ENCODE data around the gene MBD5.

Gene MBD5

DNA sequence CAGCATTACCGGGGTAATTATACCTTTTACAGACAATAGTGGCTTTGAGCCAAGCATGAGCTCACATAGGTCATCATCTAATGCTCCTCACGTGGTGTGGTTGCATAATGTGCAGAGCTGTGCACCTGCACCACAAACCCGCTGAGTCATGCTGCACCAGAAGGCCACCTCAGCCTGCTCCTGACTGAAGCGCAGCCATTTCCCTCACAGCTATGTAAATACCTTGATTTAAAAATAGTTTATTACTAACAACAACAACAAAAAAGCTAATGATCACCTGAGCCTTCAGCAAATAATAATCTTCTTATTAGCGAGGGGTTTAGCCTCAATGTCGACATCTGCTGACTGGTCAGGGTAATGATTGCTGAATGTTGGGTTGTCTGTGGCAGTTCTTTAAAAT is 238.8 kb downstream of the MBD5 start:
- H3K27ac ChIP-seq = no peak overlapping the region
- no peak overlapping the region for H3K4me3 ChIP-seq (IDR thresholded peaks at IDR 0.05; ENCODE audit: insufficient read depth, low read depth, low read length)
- no peaks in the 10 kb centered on the region for H3K36me3 ChIP-seq (ENCODE audit: insufficient read depth)
- H3K79me2 ChIP-seq (ENCODE audit: insufficient read depth, low read depth) = no peaks in the 10 kb centered on the region
- H2AFZ ChIP-seq (ENCODE audit: low read depth) = no peak overlapping the region
- H3K27me3 ChIP-seq (ENCODE audit: insufficient read depth, low read depth) = no peaks in the 10 kb centered on the region
- H3K4me1 ChIP-seq (ENCODE audit: low read depth, poor library complexity, severe bottlenecking) = no peaks in the 10 kb centered on the region
- no peak overlapping the region for H3K4me2 ChIP-seq
- no peak overlapping the region for H3K9ac ChIP-seq
- TF ChIP-seq, protein P1, sequence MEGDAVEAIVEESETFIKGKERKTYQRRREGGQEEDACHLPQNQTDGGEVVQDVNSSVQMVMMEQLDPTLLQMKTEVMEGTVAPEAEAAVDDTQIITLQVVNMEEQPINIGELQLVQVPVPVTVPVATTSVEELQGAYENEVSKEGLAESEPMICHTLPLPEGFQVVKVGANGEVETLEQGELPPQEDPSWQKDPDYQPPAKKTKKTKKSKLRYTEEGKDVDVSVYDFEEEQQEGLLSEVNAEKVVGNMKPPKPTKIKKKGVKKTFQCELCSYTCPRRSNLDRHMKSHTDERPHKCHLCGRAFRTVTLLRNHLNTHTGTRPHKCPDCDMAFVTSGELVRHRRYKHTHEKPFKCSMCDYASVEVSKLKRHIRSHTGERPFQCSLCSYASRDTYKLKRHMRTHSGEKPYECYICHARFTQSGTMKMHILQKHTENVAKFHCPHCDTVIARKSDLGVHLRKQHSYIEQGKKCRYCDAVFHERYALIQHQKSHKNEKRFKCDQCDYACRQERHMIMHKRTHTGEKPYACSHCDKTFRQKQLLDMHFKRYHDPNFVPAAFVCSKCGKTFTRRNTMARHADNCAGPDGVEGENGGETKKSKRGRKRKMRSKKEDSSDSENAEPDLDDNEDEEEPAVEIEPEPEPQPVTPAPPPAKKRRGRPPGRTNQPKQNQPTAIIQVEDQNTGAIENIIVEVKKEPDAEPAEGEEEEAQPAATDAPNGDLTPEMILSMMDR (conservative IDR thresholded peaks at IDR 0.05; ENCODE audit: low read depth, low read length) = no peak
- H4K20me1 ChIP-seq (ENCODE audit: insufficient read depth) = no peaks in the 10 kb centered on the region

DNA sequence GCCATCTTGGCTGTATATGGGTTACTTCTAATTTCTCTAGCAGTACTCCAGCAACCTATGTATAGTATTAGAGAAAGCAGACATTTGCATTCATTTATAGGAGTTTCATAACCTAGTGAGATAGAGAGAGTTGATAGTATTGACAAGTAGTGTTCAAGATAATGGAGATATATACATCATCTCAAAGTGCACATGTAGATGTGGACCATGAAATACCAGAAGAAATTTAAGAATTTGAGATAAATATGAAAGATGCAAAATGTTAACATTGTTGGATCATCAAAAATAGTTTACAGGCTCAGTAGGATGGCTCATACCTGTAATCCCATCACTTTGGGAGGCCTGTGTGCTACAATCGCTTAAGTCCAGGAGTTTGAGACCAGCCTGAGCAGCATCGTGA is 243.0 kb downstream of the MBD5 start:
- TF ChIP-seq, protein P1 (conservative IDR thresholded peaks at IDR 0.05; ENCODE audit: low read depth, low read length) = no peak
- no peaks in the 10 kb centered on the region for H3K27me3 ChIP-seq (ENCODE audit: insufficient read depth, low read depth)
- no peaks in the 10 kb centered on the region for H3K36me3 ChIP-seq (ENCODE audit: insufficient read depth)
- no peak overlapping the region for H3K27ac ChIP-seq
- H3K9ac ChIP-seq = no peak overlapping the region
- H2AFZ ChIP-seq (ENCODE audit: low read depth) = no peak overlapping the region
- no peaks in the 10 kb centered on the region for H3K79me2 ChIP-seq (ENCODE audit: insufficient read depth, low read depth)
- H4K20me1 ChIP-seq (ENCODE audit: insufficient read depth) = no peaks in the 10 kb centered on the region
- no peaks in the 10 kb centered on the region for H3K4me1 ChIP-seq (ENCODE audit: low read depth, poor library complexity, severe bottlenecking)
- no peak overlapping the region for H3K4me2 ChIP-seq
- H3K4me3 ChIP-seq (IDR thresholded peaks at IDR 0.05; ENCODE audit: insufficient read depth, low read depth, low read length) = no peak overlapping the region

DNA sequence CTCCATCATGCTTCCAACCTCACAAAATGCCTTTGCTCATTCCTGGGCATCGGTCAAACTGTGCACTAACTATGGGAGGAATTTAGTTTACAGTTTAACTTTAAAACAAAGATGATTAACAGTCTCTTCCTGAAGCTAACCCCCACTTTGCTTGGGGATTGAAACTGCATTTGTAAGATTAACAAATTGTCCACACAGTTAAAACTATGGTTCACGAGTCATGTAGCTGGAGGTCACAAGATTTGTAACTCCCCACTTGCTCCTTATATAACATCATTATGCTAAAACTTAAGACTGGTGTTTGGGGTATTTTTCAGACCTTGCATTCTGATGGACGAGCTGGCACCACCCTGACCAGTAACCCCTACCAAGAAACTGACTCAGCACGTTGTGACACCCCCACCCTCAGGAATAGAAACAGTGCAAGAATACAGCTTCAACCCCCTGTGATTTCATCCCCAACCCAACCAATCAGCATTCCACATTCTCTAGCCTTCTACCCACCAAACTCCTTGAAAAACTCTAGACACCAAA is 252.3 kb downstream of the MBD5 start:
- no peaks in the 10 kb centered on the region for H3K4me1 ChIP-seq (ENCODE audit: low read depth, poor library complexity, severe bottlenecking)
- TF ChIP-seq, protein P1 (conservative IDR thresholded peaks at IDR 0.05; ENCODE audit: low read depth, low read length) = no peak
- no peaks in the 10 kb centered on the region for H4K20me1 ChIP-seq (ENCODE audit: insufficient read depth)
- no peak overlapping the region for H3K27ac ChIP-seq
- H3K4me2 ChIP-seq = no peak overlapping the region
- no peaks in the 10 kb centered on the region for H3K27me3 ChIP-seq (ENCODE audit: insufficient read depth, low read depth)
- H3K9ac ChIP-seq = no peak overlapping the region
- H2AFZ ChIP-seq (ENCODE audit: low read depth) = no peak overlapping the region
- no peak overlapping the region for H3K4me3 ChIP-seq (IDR thresholded peaks at IDR 0.05; ENCODE audit: insufficient read depth, low read depth, low read length)
- H3K36me3 ChIP-seq (ENCODE audit: insufficient read depth) = no peaks in the 10 kb centered on the region
- no peaks in the 10 kb centered on the region for H3K79me2 ChIP-seq (ENCODE audit: insufficient read depth, low read depth)

DNA sequence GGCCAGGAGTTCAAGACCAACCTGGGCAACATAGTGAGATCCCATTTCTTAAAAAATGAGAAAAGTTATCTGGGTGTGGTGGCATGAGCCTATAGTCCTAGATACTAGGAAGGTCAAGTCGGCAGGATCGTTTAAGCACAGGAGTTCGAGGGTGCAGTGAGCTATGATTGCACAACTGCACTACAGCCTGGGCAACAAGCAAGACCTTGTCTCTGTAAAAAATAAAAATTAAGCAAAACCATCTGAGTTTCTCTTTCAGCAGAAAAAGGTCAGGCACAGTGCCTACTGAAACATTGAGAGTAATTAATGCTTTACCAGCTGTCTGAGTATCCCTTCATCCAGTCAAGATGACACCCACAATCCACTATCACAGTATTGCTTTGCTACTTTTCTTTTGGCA is 258.3 kb downstream of the MBD5 start:
- no peaks in the 10 kb centered on the region for H3K79me2 ChIP-seq (ENCODE audit: insufficient read depth, low read depth)
- TF ChIP-seq, protein P1 (conservative IDR thresholded peaks at IDR 0.05; ENCODE audit: low read depth, low read length) = no peak
- no peak overlapping the region for H3K9ac ChIP-seq
- no peak overlapping the region for H3K27ac ChIP-seq
- no peaks in the 10 kb centered on the region for H3K27me3 ChIP-seq (ENCODE audit: insufficient read depth, low read depth)
- no peaks in the 10 kb centered on the region for H3K36me3 ChIP-seq (ENCODE audit: insufficient read depth)
- H4K20me1 ChIP-seq (ENCODE audit: insufficient read depth) = no peaks in the 10 kb centered on the region
- no peak overlapping the region for H2AFZ ChIP-seq (ENCODE audit: low read depth)
- peaks cover 7% of the 10 kb centered on the region for H3K4me1 ChIP-seq (ENCODE audit: low read depth, poor library complexity, severe bottlenecking)
- no peak overlapping the region for H3K4me2 ChIP-seq
- no peak overlapping the region for H3K4me3 ChIP-seq (IDR thresholded peaks at IDR 0.05; ENCODE audit: insufficient read depth, low read depth, low read length)

All from KMS-11 (cell line).